Measurements from ENCODE around the gene SLC31A1.

DNA sequence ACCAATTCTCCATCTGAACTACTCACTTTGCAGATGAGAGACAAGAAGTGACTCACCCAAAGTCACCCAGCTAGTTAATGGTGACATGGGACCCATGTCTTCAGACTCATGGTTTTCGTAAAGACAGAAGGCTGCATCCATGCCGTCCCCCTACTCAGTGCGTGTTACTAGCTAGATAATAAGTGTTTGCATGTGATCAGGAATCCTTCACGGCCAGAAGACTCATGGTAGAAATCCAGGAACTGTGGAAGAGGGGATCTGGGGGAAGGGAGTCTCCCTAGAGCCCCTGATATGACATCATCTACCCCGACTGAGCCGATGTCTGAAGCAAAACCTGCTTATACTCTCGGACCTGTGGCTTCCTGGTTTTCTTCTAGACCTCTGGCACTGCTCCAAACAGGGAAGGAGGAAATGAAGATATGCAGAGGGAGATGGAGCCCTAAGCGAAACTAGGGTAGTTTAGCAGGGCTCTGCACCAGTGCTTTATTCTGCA is 78.5 kb downstream of the SLC31A1 start:
- TF ChIP-seq, protein P1, sequence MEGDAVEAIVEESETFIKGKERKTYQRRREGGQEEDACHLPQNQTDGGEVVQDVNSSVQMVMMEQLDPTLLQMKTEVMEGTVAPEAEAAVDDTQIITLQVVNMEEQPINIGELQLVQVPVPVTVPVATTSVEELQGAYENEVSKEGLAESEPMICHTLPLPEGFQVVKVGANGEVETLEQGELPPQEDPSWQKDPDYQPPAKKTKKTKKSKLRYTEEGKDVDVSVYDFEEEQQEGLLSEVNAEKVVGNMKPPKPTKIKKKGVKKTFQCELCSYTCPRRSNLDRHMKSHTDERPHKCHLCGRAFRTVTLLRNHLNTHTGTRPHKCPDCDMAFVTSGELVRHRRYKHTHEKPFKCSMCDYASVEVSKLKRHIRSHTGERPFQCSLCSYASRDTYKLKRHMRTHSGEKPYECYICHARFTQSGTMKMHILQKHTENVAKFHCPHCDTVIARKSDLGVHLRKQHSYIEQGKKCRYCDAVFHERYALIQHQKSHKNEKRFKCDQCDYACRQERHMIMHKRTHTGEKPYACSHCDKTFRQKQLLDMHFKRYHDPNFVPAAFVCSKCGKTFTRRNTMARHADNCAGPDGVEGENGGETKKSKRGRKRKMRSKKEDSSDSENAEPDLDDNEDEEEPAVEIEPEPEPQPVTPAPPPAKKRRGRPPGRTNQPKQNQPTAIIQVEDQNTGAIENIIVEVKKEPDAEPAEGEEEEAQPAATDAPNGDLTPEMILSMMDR (IDR thresholded peaks at IDR 0.05; ENCODE audit: insufficient read depth, low read length, poor library complexity, severe bottlenecking) = no peak
- TF ChIP-seq EZH2phosphoT487 (conservative IDR thresholded peaks at IDR 0.05; ENCODE audit: low read length) = no peak
